Bronchial epithelial cell (primary cell): Measurements from ENCODE around the gene FKBP2. TPM values are rescaled to one million over a fixed set of nuclear protein-coding genes. Genes with fewer than 3 reads are reported as not detected.

ENCODE experiments used
- DNase-seq: peaks from one replicate; pipeline ENCODE4 v3.0.0-alpha.2; 2010; ENCODE audit warnings: low read depth
- FAIRE-seq: peaks from 2 replicates; lab custom pipeline; 2011; peaks lifted over from hg19 to GRCh38; lab: Jason Lieb, UNC
- H3K27me3 ChIP-seq: 2 replicates; pipeline ENCODE4 v1.5.1; 2011; ENCODE audit warnings: low read length; ENCODE audit not compliant: control insufficient read depth, insufficient read depth
- H3K36me3 ChIP-seq: 2 replicates; pipeline ENCODE4 v1.5.1; 2011; ENCODE audit warnings: low read length; ENCODE audit not compliant: control insufficient read depth, insufficient read depth
- H3K4me3 ChIP-seq: 2 replicates; pipeline ENCODE4 v1.5.1; 2011; ENCODE audit warnings: mild to moderate bottlenecking, low read depth, low read length, control low read depth
- CTCF ChIP-seq: IDR thresholded peaks from 2 replicates; pipeline ENCODE4 v1.5.1; 2011; ENCODE audit warnings: mild to moderate bottlenecking, moderate library complexity, low read length, control low read depth, inconsistent platforms; ENCODE audit not compliant: insufficient read depth, severe bottlenecking
- total RNA-seq: library from RNA; depleted of rRNA; stranded (reverse); fragments of >200 nt; gene quantifications from 2 replicates; pipeline ENCODE4 v1.2.1, GENCODE V29; 2014

FKBP2 gene
- total RNA-seq, 1 donor from 2014 or later = 45.0 TPM

- DNase-seq (no peak), FAIRE-seq (no peak)
- Histone ChIP-seq H3K4me3 (no peak overlapping the region), H3K36me3 (peaks cover 7% of the 10 kb centered on the region), H3K27me3 (no peaks in the 10 kb centered on the region)
- TF ChIP-seq CTCF = no peak
Measured at GRCh38 chr11:64211181-64211872, 29.6 kb upstream of the FKBP2 start.

GRCh38 chr11:64216879-64217278 is 24.0 kb upstream of the FKBP2 start:
- no peak for TF ChIP-seq CTCF

GRCh38 chr11:64218628-64219353 is 22.1 kb upstream of the FKBP2 start:
- no peaks in the 10 kb centered on the region for H3K27me3 ChIP-seq
- DNase-seq (no peak), FAIRE-seq (no peak)
- no peak for TF ChIP-seq CTCF
- H3K36me3 ChIP-seq = peaks cover 12% of the 10 kb centered on the region
- H3K4me3 ChIP-seq = no peak overlapping the region

More at GRCh38 chr11:64216879-64217278, 24.0 kb upstream of the FKBP2 start:
- FAIRE-seq = no peak
- Histone ChIP-seq H3K27me3 (no peaks in the 10 kb centered on the region), H3K36me3 (peaks cover 4% of the 10 kb centered on the region), H3K4me3 (no peak overlapping the region)
- no peak for DNase-seq

DNA sequence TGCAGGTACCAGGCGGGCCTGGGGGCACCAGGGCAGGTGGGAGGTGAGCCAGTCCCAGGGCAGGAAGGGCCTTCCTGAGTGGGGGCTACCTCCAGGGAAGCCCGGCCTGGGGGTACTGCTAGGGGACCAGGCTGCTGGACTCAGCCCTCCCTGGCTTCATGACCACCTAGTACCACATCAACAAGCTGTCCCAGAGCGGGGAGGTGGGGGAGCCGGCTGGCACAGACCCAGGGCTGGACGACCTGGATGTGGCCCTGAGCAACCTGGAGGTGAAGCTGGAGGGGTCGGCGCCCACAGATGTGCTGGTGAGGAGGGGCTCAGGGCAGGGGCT is 21.6 kb upstream of the FKBP2 start:
- Histone ChIP-seq H3K27me3 (no peaks in the 10 kb centered on the region), H3K36me3 (peaks cover 13% of the 10 kb centered on the region), H3K4me3 (no peak overlapping the region)
- FAIRE-seq (no peak), DNase-seq (no peak)
- no peak for TF ChIP-seq CTCF

- no peak for TF ChIP-seq CTCF
- DNase-seq (no peak), FAIRE-seq (no peak)
- peaks cover 13% of the 10 kb centered on the region for H3K36me3 ChIP-seq
- H3K4me3 ChIP-seq = no peak overlapping the region
- H3K27me3 ChIP-seq = no peaks in the 10 kb centered on the region
Measured at GRCh38 chr11:64219755-64220154, 21.1 kb upstream of the FKBP2 start.

- Histone ChIP-seq H3K27me3 (no peaks in the 10 kb centered on the region), H3K36me3 (peaks cover 13% of the 10 kb centered on the region), H3K4me3 (no peak overlapping the region)
- FAIRE-seq = no peak
- no peak for DNase-seq
- TF ChIP-seq CTCF = no peak
Measured at GRCh38 chr11:64220271-64220670, 20.6 kb upstream of the FKBP2 start.
